ENCODE measurements around the gene OSBP.

The OSBP gene

GRCh38 chr11:59532620-59533019 lies 83.0 kb downstream of the OSBP start:
- DNase-seq (ENCODE audit: low read depth) = no peak
- no peak for TF ChIP-seq CTCF (IDR thresholded peaks at IDR 0.05; ENCODE audit: control insufficient read depth, extremely low read depth, insufficient read depth)
- H3K4me3 ChIP-seq (ENCODE audit: low read depth, low read length) = no peak overlapping the region

- TF ChIP-seq CTCF (IDR thresholded peaks at IDR 0.05; ENCODE audit: control insufficient read depth, extremely low read depth, insufficient read depth) = no peak
Observed at GRCh38 chr11:59528711-59529110, 86.9 kb downstream of the OSBP start.

More at GRCh38 chr11:59528711-59529110, 86.9 kb downstream of the OSBP start:
- H3K4me3 ChIP-seq (ENCODE audit: low read depth, low read length) = no peak overlapping the region
- no peak for DNase-seq (ENCODE audit: low read depth)

All from LNCaP clone FGC (cell line).